ENCODE results near the gene YTHDF2.
"Not testable (repeated sequence)": the region's sequence is repeated elsewhere in the genome, so short reads cannot be mapped to it uniquely, and the experiment has no call there.

GRCh38 chr1:28725365-28725764 is 11.4 kb upstream of the YTHDF2 start:
- not testable (repeated sequence) for TF ChIP-seq CTCF, POLR2AphosphoS5, POLR2A (IDR thresholded peaks at IDR 0.05)

All from sigmoid colon (tissue), 4 donors.